SKM-1 treated with dmso at 0.1 percent for 144 hours (cell line): ENCODE measurements around the gene LINS1.

ENCODE experiments used
- DNase-seq: peaks from one replicate; lab custom pipeline; 2025; ENCODE audit not compliant: unreplicated experiment; lab: John Stamatoyannopoulos, UW

Gene LINS1

GRCh38 chr15:100558771-100559254 is 43.2 kb downstream of the LINS1 start:
- no peak for DNase-seq

- DNase-seq, result no peak
Measured at GRCh38 chr15:100553468-100553867, 48.5 kb downstream of the LINS1 start.

GRCh38 chr15:100547961-100548360 is 54.0 kb downstream of the LINS1 start:
- no peak for DNase-seq

- no peak for DNase-seq
Measured at GRCh38 chr15:100544946-100545345, 57.0 kb downstream of the LINS1 start.

- no peak for DNase-seq
Measured at GRCh38 chr15:100544338-100544841, 57.6 kb downstream of the LINS1 start.

- no peak for DNase-seq
Measured at GRCh38 chr15:100542290-100542689, 59.7 kb downstream of the LINS1 start.

- DNase-seq, result peak; percentile 97
Measured at GRCh38 chr15:100537331-100537730, 64.7 kb downstream of the LINS1 start.

GRCh38 chr15:100536733-100537132 is 65.3 kb downstream of the LINS1 start:
- no peak for DNase-seq

- no peak for DNase-seq
Measured at GRCh38 chr15:100533886-100534285, 68.1 kb downstream of the LINS1 start.

GRCh38 chr15:100531823-100532327 is 70.1 kb downstream of the LINS1 start:
- no peak for DNase-seq

GRCh38 chr15:100531204-100531603 is 70.8 kb downstream of the LINS1 start:
- DNase-seq, result peak; percentile 8

GRCh38 chr15:100529556-100529955 is 72.4 kb downstream of the LINS1 start:
- DNase-seq, result no peak

- no peak for DNase-seq
Measured at GRCh38 chr15:100528833-100529428, 73.1 kb downstream of the LINS1 start, which contains the start of gene CERS3. TSS of gene CERS3 (minus strand) at chr15:100528950. CDS start at chr15:100501849, 27,101 bp downstream.

GRCh38 chr15:100526027-100526481 is 75.9 kb downstream of the LINS1 start:
- no peak for DNase-seq

- DNase-seq, result no peak
Measured at GRCh38 chr15:100525436-100525835, 76.5 kb downstream of the LINS1 start.

GRCh38 chr15:100524326-100524725 is 77.7 kb downstream of the LINS1 start:
- no peak for DNase-seq

GRCh38 chr15:100521907-100522306 is 80.1 kb downstream of the LINS1 start:
- no peak for DNase-seq

- DNase-seq, result peak; percentile 93
Measured at GRCh38 chr15:100520132-100520921, 81.7 kb downstream of the LINS1 start.

GRCh38 chr15:100517846-100518245 is 84.1 kb downstream of the LINS1 start:
- DNase-seq, result no peak
